NCI-H345 (cell line): ENCODE results near the gene IPCEF1.
"Not testable (repeated sequence)": the region's sequence is repeated elsewhere in the genome, so short reads cannot be mapped to it uniquely, and the experiment has no call there.

Source experiments
- DNase-seq: peaks from one replicate; lab custom pipeline; 2025; lab: John Stamatoyannopoulos, UW

Gene IPCEF1

GRCh38 chr6:154219250-154219649 is 137.4 kb downstream of the IPCEF1 start:
- no peak for DNase-seq

DNA sequence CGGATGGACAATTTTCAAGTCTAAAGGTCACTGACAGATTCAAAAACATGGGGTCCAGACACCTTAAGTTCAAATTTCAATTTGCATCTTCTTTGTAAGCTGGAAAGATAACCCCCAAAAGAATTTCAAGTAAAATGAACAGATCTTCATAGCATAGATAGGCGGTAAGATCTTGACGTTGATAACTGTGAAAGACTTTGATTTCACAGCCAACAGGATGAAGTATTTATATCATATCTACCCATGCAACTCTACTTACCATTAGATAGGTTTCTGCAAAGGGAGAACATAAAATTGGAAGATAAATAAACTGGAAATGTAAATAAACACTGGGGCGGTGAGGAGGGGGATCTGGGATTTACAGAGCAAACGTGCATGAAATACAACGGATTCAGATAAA is 137.8 kb downstream of the IPCEF1 start:
- DNase-seq = no peak

- no peak for DNase-seq
Measured at GRCh38 chr6:154218301-154218700, 138.3 kb downstream of the IPCEF1 start.

- DNase-seq = no peak
Measured at GRCh38 chr6:154213782-154214181, 142.8 kb downstream of the IPCEF1 start.

GRCh38 chr6:154210678-154211077 is 145.9 kb downstream of the IPCEF1 start:
- no peak for DNase-seq

- no peak for DNase-seq
Measured at GRCh38 chr6:154209555-154209954, 147.0 kb downstream of the IPCEF1 start.

GRCh38 chr6:154206996-154207395 is 149.6 kb downstream of the IPCEF1 start:
- DNase-seq = no peak

DNA sequence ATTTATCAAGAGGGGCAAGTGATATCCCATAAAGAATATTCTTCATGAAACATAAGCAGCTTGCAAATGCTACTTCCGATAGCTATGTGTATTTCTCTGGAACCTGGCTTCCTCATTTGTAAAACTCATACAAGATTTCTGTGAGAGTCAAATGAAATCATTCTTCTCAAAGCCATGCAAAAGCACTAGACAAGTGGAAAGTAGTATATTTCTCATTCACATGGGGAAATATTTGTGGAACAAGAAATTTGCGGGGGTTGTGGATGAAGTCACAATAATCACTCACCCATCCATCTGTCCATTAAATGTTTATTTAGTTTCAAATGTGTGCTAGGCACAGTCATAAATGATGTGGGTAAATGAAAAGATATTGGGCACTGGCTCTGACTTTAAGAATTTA is 150.5 kb downstream of the IPCEF1 start:
- no peak for DNase-seq

GRCh38 chr6:154202958-154203357 is 153.6 kb downstream of the IPCEF1 start:
- no peak for DNase-seq

DNA sequence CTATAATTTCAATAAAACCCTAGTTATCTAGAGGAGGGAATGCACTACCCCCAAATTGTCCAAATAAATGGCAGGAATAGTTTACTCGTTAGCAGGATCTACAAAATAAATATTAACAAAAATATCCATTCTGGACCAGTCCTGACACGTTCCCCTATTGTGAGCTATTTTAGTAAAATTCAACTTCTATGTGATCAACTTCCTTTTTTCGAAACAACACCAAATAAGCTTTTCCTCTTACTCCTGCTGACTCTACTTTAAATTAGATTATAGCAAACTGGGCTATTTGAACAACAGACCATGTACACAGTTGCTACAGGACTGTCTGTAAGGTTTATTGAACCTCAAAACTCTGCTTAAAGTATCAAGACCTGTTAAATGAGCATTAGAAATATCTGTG is 154.3 kb downstream of the IPCEF1 start:
- DNase-seq = no peak

- DNase-seq = not testable (repeated sequence)
Measured at GRCh38 chr6:154201688-154202087, 154.9 kb downstream of the IPCEF1 start.

- no peak for DNase-seq
Measured at GRCh38 chr6:154197196-154197860, 159.3 kb downstream of the IPCEF1 start.

DNA sequence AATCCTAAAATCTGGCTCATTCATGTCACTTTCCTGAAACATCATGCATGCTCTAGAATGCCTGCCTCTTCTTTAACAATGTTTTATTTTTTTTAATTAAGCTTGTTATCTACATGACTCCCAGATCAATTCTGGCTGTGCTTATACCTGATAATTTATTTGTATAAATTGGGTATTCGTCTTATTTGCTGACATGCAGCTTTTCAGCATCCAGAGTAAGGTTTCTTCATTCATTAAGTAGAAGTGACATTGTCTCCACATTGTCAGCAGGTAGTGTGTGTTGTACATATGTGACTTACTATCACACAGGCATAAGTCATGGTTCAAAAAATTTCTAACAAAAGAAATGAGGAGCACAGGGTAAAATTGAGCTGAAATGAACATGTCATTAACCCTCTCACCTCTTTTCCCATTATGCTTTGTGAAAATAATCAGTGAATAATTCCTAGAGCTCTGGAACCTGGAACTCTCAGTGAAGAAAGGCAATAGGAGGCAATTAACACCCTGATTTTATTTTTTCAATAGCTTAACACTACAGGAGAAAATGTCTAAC is 160.2 kb downstream of the IPCEF1 start:
- DNase-seq = no peak

GRCh38 chr6:154187714-154188113 is 168.9 kb downstream of the IPCEF1 start:
- no peak for DNase-seq

GRCh38 chr6:154187203-154187602 is 169.4 kb downstream of the IPCEF1 start:
- DNase-seq = peak; percentile 60

- DNase-seq = no peak
Measured at GRCh38 chr6:154179434-154179833, 177.2 kb downstream of the IPCEF1 start.

- not testable (repeated sequence) for DNase-seq
Measured at GRCh38 chr6:154172393-154172792, 184.2 kb downstream of the IPCEF1 start.

GRCh38 chr6:154170106-154170505 is 186.5 kb downstream of the IPCEF1 start:
- no peak for DNase-seq

GRCh38 chr6:154169193-154169847 is 187.3 kb downstream of the IPCEF1 start:
- DNase-seq = no peak

GRCh38 chr6:154167126-154167525 is 189.5 kb downstream of the IPCEF1 start:
- DNase-seq = no peak

DNA sequence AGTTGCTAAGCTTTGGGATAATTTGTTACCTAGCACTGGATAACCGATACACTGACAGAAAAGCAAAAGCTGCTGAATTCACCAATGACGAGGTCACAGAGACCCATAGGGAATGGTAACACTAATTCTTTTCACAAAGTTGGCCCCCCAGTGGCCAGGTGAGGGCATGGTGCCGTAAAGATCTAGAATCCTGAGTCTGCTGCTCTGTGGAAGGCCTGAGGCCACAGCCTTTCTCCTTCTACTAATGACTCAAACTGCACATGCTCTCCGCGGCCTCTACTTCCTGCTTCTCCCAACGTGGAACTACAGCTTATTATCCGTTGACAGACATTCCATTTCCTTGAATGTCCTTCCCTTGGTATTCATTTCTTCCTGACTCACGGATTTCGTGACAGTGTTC is 190.5 kb downstream of the IPCEF1 start:
- DNase-seq = no peak

DNA sequence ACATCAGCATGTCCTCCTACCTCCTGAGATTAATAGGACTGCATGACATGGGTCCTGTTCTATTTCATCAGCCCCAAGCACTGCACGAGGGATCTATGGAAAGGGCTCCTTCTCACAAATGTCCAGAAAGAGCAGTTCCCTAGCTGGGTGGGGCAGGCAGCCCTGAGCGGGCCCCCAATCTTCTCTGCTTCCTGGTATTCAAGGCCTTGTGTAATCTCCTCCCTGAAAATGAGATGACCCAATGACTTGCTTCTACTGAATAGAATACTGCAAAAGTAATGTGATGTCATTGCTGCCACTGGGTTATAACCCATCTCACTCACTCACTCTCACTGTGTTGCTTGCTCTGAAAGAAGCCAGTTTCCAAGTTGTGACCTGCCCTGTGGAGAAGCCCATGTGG is 191.1 kb downstream of the IPCEF1 start:
- DNase-seq = no peak

- no peak for DNase-seq
Measured at GRCh38 chr6:154164397-154164796, 192.2 kb downstream of the IPCEF1 start.

GRCh38 chr6:154161689-154162088 is 194.9 kb downstream of the IPCEF1 start:
- no peak for DNase-seq
